Embryonic facial prominence (tissue), 1 donor: Measurements from ENCODE around the gene RAB40B.

Source experiments
- DNase-seq: peaks from one replicate; pipeline ENCODE4 v3.0.0-alpha.2; 2016; ENCODE audit errors: extremely low spot score

Gene RAB40B

DNA sequence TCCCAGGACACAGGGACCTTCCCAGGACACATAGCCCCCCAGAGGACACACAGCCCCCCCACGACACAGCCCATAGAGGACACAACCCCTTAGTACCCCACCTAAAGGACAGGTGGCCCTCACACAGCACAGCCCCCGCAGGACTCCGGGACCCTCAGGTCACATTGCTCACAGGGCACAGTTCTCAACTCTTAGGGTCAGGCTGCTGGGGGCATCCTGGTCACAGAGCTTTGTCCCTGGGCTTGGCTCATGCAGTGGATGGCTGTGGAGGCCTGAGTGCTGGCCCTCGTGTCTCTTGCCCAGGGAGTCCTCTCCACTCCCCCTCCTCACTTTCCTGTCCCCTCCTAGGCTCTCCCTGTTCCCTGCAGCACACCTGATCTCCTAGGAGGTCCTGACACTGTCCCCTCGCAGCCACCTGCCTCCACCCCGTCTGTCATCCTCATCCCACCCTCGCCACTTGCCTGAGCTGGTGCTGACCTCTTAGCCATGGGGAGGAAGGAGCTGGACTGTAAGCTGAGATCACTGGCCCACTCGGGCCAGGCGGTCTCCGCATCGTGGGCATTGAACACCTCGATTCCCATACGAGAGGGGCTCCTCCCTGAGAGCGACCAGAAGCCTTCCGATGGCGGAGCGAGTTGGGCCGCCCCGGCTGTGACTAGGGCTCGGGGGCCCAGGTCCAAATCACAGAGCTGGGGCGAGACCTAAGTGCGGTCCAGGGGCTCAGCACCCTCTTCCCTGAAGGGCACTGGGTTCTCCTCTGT lies 48.8 kb downstream of the RAB40B start:
- no peak for DNase-seq

DNA sequence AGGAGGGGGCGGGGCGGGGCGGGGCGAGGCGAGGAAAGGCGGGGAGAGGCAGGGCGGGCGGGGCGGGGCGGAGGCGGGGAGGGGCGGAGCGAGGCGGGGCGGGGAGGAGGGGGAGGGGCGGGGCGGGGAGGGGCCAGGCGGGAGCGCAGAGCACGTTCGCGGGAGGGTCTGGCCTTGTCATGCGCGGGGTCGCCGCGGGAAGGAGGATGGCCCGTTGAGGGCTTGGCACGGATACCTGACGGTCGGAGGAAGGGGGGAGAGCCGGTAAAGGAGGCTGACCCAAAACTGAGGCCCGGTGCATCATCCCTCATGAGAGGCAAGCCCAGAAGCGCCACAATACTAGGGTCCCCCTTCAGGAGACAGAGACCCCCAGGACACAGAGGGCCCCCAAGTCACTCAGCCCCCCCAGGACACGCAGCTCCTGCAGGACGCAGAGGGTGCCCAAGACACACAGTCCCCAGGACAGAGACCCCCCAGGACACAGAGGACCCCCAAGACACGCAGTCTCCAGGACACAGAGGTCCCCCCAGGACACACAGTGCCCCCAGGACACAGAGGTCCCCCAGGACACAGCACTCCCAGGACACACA lies 49.7 kb downstream of the RAB40B start:
- DNase-seq = peak; percentile 45

DNA sequence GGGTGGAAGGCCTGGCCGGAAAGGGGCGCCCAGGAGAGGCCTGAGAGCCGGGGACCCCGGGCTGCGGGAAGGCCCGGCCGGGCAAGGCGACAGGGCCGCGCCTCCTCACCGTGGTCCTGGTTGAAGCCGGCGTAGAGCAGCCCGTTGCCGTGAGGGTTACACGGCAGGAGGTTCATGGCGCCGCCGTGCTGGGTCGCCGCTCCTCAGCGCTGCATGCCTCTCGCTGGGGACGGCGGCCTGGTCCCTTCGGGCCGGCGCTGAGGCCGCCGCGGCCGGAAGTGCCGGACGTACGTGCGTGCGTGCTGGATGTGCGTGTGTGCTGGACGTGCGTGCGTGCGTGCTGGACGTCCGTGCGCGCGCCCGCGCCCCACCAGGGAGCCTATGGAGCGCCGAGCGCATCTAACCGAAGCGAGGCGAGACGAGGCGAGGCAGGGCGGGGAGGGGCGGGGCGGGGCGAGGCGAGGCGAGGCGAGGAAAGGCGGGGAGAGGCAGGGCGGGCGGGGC lies 50.3 kb downstream of the RAB40B start, which contains the start of gene WDR45B:
Gene WDR45B, minus strand, starts transcription at position 280 of the 504 bp plus-strand sequence. Its CDS starts 104 bp downstream, at position 176.
- DNase-seq = peak; percentile 86

DNA sequence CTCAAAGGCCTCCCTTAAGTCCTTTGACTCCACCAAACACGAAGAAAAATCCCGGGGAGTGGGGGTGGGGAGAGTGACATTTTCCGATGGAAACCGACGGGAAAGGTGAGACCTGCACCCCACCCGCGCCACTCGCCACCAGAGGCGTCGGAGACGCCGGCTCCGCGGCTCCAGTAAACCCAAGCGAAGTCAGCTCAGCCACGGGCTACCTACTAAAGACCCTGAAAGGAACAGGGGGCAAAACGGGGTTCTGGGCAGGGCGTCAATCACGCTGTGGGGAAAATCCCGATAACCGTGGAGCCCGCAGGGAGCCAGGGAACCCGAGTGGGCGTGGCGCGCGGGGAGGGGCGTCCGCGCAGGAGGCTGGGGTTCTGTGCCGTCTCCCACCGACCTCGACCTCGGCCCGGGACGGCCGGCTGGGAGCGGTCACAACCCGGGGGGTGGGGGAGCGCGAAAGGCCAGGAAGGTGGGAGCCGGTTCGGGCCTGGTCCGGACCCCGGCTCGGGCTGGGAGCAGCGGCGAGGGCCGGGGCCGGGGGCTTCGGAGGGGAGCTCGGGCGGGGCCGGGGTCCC lies 50.8 kb downstream of the RAB40B start:
- DNase-seq = no peak

DNA sequence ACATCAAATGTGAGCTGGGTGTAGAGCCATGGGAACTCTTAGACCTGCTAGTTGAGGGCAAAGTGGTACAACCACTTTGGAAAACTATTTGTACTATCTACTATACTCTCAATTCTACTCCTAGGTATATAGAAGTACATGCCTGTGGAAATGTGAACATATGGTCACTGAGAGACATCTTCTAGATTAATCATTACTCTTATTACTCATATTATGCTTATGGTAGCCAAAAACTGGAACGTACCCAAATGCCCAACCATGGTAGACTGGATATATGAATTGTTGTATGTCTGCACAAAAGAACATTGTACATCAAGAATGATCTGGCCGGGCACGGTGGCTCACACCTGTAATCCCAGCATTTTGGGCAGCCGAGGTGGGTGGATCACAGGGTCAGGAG lies 53.0 kb downstream of the RAB40B start:
- no peak for DNase-seq

DNA sequence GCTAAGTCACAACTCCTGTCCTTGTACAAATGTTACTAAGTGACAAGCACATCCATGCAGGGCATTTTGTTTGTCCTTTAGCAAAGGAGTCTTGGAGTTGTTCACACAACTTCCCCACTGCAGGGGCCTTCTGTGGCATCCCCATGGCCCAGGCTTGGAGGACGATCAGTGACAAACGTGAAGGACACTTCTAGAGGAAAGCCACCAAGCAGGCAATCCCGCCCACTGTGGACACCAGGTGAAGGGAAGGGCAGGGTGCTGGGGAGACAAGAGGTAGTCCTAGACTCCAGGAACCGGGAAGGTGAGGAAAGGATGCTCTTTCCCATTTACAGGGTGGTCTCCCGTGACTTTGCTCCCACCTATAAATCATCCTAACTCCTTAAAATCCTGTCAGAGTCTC lies 54.4 kb downstream of the RAB40B start:
- no peak for DNase-seq

DNA sequence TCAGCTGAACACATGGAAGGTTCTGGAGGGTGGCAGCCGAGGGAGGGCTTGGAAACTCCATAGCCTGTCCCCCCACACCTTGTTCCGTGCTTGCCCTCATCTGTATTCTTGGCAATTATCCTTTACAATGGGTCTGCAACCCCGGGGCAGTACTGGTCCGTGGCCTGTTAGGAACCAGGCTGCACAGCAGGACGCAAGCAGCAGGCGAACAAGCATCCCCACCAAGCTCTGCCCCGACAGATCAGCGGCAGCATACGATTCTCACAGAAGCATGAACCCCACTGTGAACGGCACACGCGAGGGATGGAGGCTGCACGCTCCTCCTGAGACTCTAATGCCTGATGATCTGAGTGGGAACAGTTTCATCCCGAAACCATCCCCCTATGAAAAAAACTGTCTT lies 56.5 kb downstream of the RAB40B start:
- DNase-seq = no peak

DNA sequence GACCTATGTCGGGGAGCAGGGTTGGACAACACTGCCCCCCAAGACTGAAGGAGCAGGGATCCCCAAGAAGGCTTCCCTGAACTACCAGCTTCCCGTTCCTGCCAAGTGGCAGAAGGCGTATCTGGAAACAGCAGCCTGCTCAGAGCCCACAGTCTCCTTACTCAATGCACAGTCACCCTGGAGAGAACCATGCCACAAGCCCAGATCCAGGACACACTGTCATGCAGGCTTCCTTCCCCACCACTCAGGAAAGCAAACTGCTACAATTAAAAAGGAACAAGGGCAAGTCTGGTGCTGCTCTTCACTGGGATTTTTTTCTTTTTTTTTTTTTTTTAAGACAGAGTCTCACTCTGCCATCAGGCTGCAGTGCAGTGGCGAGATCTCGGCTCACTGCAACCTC lies 58.5 kb downstream of the RAB40B start:
- no peak for DNase-seq

DNA sequence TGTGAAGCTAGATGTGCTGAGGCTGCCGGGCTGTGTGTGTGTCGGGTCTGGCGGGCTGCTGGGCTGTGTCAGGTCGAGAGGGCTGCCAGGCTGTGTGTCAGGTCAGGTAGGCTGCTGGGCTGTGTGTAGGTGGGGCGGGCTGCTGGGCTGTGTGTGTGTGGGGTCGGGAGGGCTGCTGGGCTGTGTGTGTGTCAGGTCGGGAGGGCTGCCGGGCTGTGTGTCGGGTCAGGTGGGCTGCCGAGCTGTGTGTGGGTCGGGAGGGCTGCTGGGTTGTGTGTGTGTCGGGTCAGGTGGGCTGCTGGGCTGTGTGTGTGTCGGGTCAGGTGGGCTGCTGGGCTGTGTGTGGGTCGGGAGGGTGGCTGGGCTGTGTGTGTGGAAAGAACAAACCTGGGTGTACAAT lies 58.9 kb downstream of the RAB40B start:
- DNase-seq = no peak

DNA sequence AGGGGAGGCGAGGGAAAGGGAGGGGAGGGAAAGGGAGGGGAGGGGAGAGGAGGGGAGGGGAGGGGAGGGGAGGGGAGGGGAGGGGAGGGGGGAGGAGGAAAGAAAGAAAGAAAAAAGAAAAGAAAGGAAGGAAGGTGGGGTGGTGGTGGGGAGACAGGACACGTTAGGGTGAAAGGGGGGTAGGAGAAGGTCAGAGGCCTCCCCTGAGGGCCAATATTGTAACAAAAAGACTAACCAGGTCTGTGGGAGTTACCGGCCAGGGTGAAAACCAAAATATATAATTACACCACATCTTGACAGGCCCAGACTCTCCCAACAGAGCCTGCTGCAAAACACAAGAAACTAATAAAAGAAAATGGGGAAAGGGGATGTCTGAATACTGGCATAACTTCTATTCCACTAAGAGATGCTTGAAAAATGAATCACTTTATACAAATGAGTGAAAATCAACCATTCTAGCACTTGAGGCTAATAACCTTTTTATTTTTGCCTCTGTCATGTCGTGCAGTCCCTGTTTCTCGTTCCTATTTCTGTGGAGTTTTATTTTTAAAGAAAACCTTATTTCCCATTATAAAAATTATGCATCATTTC lies 60.2 kb downstream of the RAB40B start:
- DNase-seq = no peak

DNA sequence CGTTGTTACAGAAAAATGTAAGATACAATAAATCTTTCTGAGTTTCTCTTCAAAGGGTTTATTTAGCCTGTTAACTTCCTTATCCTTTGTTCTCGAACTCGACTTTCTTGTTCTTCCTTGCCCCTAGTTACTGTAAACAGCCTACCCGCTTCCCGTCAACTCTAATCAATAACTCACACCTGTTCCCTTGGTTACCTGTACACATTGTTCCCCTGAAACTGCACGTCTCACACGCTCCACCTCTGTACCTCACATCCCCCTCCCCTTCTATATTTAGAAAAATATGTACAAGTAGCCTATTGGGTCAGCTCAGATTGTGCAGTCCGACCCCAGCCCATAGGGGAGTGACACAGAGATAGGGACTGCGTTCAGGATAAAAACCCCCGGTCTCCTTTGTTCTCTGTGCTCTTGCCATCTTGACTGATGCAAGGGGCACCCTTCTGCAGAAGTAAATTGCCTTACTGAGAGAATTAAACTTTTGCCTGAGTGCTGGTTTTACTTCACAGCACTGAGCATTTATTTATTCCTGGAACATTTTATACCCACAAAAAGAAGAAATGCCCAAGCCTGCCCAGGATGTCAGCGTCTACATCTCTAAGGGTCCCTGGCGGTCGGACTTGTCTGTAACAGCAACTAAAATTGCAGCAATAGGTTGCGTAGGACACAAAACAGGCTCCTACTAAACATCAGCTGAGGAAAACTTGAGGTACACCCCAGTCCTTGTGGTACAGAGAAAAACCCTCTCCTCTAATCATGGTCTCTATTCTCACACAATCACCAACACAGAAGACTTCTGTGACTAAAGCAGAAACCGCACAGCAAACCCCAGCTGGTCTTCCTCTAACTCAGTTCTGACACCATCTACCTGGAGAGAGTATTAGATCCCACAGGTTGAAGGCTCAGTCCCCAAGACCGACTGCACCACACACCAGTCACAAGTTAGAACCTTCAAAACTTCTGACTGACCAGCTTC lies 61.6 kb downstream of the RAB40B start:
- peak; percentile 51 for DNase-seq

DNA sequence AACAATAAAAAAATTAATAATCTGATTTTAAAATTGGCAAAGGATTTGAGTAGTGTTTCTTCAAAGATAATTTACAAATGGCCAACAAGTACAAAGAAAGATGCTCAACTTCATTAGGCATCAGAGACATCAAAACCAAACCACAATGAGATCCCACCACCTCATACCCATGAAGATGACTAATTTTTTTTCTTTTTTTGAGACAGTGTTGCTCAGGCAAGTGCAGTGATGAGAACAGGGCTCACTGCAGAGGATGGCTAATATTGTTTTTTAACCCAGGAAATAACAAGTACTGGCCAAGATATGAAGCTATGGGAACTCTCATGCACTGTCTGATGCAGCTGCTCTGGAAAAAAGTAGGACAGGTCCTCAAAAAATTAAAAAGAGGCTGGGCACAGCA lies 65.2 kb downstream of the RAB40B start:
- DNase-seq = no peak

DNA sequence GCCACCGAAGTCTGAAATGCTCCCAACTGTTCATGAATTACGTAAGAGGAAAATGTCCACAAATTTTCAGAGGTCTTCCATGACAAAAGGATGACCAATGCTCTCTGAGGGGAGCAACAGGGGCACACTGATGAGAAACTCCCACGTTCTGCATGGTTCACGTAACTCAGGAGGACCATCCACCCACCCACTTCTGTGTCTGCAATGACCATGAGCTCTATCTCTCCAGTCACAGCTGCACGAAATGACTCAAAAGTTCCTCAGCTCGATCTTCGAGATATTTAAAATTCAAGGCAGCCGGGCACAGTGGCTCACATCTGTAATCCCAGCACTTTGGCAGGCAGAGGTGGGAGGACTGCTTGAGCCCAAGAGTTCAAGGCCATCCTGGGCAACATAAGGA lies 66.0 kb downstream of the RAB40B start:
- DNase-seq = no peak

DNA sequence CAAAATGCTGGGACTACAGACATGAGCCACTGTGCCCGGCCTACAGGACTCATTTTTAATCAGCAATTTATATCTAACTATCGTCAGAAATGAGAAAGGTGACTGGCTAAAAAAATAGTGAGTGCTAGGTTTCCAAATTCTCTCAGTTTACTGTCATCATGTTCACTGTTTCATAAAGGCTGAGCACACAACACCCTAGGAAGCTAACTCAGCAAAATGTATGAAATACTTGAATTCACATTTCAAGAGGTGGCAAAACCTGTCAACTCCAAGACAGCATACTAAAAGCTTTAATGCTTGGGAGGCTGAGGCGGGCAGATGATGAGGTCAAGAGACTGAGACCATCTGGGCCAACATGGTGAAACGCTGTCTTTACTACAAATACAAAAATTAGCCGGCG lies 67.0 kb downstream of the RAB40B start:
- DNase-seq = no peak

DNA sequence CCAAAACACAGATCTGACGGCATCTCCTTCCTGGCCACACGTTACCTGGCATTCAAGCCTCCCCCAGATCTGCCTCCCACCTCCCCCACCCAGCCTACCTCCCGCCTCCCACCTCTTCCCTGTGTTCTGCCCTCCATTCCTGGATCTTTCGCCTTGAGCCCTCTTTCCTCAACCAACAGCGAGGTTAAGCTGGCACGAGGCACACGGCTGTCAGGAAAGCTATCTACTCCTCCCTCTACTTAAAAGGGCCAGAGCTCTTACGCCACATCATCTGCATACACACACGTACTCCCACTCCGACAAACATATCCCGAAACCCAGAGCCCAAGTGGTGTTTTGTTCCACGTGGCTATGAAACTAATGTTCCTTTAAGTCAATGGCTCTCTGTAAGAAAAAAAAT lies 68.3 kb downstream of the RAB40B start:
- no peak for DNase-seq

DNA sequence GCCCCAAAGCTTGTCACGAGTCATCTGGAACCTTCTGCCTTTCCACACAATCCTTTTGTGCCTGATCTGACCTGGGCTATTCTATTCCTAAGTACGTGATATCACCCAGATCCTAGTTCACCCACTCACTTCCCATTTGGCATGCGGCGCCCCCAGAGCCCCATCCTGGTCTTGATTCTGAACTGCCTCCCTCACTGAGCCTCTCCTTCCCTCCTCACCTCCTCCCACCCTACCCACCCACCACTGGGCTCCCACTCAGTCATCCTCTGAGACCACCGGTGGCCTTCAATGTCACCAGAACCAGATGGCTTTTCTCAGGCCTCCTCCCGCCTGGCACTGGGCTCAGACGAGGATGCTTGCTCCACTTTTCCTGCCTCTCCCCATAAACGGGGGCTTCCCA lies 68.8 kb downstream of the RAB40B start:
- DNase-seq = no peak

DNA sequence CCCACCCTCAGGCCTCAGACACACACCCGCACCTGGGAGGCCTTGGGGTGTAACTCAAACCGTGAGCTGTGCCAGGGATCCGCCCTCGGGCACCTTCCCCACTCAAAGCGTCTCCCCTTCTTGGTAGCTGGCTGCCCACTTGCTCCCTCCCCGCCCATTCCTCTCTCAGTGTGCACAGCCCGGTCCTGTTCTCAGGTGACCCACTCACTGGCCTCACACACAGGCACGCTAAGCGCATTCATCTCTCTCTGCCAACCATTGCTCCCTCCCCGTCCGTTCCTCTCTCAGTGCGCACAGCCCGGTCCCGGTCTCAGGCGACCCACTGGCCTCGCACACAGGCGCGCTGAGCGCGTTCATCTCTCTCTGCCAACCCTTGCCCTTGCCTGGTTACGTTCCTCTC lies 71.1 kb downstream of the RAB40B start:
- DNase-seq = no peak

DNA sequence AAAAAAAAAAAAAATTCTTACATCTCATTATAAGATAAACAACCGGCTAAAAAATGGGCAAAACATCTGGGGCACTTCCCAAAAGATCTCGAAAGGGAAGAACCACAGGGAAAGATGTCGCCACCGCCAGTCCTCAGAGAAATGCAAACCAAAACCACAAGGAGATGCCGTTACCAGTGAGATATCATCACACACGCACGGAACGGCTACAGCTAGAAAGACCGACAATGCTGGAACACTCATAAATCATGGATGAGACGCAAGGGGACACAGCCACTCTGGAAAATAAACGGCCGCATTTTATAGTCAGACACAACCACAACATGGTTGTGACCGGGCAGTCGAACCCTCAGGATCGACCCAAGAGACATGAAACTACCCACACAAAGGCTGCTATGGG lies 74.8 kb downstream of the RAB40B start:
- no peak for DNase-seq

DNA sequence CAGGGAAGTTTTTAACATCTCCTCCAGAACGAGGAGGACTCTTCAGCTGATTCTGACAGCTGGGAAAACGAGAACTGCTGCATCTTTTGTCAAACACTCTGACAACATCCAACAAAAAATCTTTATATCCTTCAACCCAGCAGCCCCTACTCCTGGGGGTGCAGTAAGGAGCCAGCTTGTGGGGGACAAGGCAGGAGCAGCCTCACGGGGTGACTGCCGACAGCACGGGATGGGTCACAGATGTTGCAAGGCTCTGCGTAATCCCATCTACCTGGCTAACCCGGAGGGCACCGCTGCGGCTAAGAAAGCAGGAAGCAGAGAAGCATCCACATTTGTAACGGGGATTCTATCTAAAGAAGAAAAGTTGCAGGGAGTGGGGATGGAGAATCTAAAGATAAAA lies 78.9 kb downstream of the RAB40B start:
- no peak for DNase-seq

DNA sequence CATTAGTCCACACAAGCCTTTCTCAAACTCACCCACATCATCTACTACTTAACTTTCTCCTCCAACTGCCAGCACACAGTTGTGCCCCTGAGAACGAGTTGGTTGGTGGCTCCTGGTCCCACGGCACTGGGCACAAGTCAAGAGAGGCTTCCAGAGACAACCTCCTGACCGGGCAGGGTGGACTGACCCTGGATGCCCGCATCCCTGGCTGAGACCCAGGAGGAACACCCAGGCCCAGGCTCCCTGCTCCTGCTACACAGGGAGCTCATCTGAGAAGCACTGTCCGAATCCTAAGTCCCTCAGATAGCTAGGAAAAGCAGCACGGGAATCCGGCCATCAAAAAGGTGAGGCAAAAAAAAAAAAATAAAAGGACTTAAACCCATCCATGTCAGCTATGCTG lies 79.3 kb downstream of the RAB40B start:
- DNase-seq = no peak

DNA sequence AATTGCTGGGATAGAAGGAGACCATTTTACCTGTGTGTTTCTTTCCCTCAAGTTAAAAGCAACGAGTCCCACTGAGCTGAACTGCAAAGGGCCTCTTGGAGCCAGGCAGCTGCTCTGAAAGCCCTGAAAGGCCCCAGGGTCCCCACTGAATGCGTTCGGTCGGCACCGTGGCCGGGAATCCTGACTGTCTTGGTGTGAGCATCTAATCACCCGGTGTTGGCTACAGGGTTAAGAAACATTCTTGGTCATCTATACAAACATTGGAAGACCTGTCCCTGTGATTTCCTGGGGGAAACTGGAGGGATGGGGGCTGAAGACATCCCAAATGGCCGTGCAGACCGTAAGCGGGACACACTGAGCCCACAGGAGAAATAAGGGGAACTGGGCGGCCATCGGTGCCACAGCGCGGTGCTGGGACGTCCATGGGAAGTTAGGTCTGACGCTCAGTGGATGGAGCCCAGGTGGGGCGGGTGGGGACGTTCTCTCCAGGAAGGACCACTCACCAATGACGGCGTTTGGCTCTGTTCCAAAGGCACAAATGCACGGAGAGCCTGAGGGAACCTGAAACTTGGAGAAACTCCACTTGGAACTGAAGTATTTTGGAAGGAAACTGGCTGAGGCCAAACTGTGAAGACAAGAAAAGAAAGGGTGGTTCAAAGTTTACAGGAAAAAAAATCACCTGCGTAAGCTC lies 82.3 kb downstream of the RAB40B start:
- no peak for DNase-seq
